ENCODE measurements around the gene EGFR.

Gene EGFR

DNA sequence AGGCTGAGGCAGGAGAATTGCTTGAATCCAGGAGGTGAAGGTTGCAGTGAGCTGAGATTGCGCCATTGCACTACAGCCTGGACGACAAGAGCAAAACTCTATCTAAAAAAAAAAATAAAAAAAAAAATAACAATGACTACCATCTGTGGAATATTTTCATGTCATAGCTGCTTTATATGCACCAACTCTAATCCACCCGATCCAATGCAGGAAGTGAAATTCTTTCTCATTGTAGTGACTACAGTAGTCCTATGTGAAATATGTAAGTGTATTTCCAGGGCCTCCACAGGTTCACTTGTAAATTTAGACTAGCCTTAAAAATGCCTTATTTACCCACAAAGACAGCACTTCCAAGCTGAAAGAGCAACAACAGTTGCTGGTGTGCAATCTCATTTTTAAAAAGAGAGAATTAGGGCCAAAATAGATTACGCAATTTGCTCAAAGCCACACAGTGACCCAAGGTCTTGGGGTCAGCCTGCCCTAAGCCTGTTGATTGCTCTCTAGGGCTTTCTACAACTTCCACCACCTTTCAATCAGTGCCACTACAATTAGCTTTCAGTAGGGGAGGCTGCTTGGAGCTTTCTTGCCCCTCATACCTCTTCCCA, 25.8 kb upstream of the EGFR start:
- H3K4me3 ChIP-seq (ENCODE audit: low read depth, low read length): no peak overlapping the region
- no peak for TF ChIP-seq CTCF (IDR thresholded peaks at IDR 0.05; ENCODE audit: borderline replicate concordance, insufficient read depth, low read depth, low read length)

GRCh38 chr7:54995166-54995565, 23.7 kb upstream of the EGFR start:
- TF ChIP-seq CTCF (IDR thresholded peaks at IDR 0.05; ENCODE audit: borderline replicate concordance, insufficient read depth, low read depth, low read length): no peak
- no peak overlapping the region for H3K4me3 ChIP-seq (ENCODE audit: low read depth, low read length)

DNA sequence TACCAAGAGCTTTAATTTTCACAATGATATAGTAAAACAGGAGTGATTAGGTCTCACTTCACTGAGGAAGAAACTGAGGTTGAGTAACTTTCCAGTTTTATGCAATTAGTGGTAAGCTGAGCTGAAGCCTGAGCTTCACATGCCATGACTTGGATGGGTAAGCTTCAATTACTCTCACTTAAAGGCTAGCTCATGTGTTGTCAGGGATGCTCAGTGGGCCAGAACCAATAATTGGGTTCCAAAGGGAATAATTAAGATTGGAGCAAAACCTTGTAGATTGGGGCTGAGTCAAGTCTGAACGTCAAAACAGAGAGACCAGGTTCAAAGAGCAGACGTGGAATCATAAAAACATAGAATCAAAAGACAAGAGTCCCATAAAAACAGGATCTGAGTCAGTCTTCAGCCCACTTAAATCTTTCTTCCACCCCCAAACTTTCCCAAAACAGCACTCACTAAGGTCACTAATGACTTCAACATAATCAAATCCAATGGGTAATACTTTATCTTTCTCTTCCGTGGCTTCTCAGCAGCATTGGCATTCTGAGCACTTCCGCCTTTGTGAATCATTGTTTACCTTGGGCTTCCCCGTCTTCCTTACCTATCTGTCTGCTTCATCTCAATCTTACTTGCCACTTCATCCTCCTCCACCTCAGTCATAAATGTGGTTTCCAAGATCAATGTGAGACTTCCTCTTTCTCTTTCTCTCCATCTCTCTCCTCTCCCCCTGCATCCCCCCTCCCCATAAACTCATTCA, 23.0 kb upstream of the EGFR start:
- TF ChIP-seq CTCF (IDR thresholded peaks at IDR 0.05; ENCODE audit: borderline replicate concordance, insufficient read depth, low read depth, low read length): no peak

GRCh38 chr7:54996391-54996790, 22.4 kb upstream of the EGFR start:
- no peak overlapping the region for H3K4me3 ChIP-seq (ENCODE audit: low read depth, low read length)
- no peak for TF ChIP-seq CTCF (IDR thresholded peaks at IDR 0.05; ENCODE audit: borderline replicate concordance, insufficient read depth, low read depth, low read length)

More for the DNA sequence above, 23.0 kb upstream of the EGFR start:
- H3K4me3 ChIP-seq (ENCODE audit: low read depth, low read length): no peak overlapping the region

DNA sequence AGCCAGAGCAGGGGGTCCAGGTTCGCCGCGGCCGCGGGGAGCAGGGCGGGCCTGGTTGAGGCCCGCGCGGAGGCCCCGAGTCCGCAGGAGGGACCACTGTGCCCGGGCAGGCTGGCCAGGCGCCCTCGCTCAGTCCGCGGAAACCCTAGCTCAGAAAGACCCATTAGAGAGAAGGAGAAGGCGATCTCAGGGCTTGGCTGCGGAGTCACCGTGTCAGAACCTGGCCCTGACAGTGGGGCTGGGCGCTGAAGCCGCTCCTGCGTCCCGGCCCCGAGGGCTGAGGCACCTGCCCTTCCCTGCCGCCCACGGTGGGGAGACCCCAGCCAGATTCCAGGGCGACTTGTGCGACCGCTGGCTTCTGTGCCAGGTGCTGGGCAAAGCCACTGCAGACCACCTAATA, 14.2 kb upstream of the EGFR start:
- no peak for TF ChIP-seq CTCF (IDR thresholded peaks at IDR 0.05; ENCODE audit: borderline replicate concordance, insufficient read depth, low read depth, low read length)
- H3K4me3 ChIP-seq (ENCODE audit: low read depth, low read length): no peak overlapping the region

- no peak overlapping the region for H3K4me3 ChIP-seq (ENCODE audit: low read depth, low read length)
- no peak for TF ChIP-seq CTCF (IDR thresholded peaks at IDR 0.05; ENCODE audit: borderline replicate concordance, insufficient read depth, low read depth, low read length)
These were observed 13.5 kb upstream of the EGFR start for GRCh38 chr7:55005241-55005851.

Measured in GM12875 (cell line).